ENCODE data around the gene ANKRD12. TPM values are rescaled to one million over a fixed set of nuclear protein-coding genes. Genes with fewer than 3 reads are reported as not detected.

The ANKRD12 gene
- total and polyA plus RNA-seq, 4 experiments from 2014 or later, result 10.7 to 280 (median 201) TPM

DNA sequence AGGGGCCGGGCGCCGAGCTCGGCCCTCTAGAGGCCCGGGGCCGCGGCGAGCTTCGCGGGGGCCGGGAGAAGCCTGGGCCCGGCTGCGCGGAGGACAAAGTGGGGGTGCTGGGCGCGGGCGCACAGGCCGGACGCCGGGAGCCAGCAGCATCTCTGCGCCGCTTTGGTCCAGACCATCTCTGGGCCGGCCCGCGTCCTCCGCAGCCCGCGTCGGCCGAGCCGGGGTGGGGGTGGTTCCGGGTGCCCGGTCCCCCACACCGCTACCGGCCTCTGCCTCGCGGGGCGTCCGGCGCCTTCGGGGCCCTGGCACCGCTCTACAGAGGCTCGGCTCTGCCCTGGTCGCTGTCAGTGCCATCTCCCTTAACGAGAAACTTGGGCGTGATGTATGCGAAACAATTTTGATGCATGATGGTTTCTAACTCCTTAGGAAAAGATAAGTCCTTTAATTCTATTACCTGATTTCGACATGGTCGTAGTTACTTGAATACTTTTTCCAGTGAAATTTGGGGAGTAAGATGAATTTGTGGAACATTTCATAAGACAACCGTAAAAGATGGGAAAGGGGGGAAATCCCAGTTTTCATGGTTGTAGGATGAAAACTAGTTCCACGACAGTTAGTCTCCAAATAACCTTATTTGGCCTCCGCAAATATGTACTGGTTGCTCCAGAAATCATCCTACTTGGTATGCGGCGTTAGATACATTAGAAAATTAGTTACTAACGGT, 198.6 kb downstream of the ANKRD12 start:
- H3K4me3 Mint-ChIP-seq, result peak overlapping the region; percentile 81 to 91 (median 86)
- H3K9me3 ChIP-seq (ENCODE audit: control insufficient read depth in 1 of 2, low read length in 2 of 2), result no peaks in the 10 kb centered on the region
- H3K27ac Mint-ChIP-seq, result peak overlapping the region in 5 of 7 donors; percentile 10 to 85 (median 37)
- peak overlapping the region; percentile 57 for H3K27ac ChIP-seq (ENCODE audit: low read depth, low read length)
- peak in 1 of 5 donors; percentile 28 for DNase-seq
- H3K4me1 Mint-ChIP-seq, result peaks cover 8 to 27% (median 18%) of the 10 kb centered on the region in 4 donors
- H3K9me3 Mint-ChIP-seq, result peaks cover 0 to 2% (median 0%) of the 10 kb centered on the region in 8 donors
- peaks cover 1 to 6% of the 10 kb centered on the region in 2 donors for H3K27me3 Mint-ChIP-seq
- H3K4me3 ChIP-seq (ENCODE audit: low read length in 2 of 2), result peak overlapping the region; percentile 52 to 62
- CTCF ChIA-PET (ENCODE audit: partially characterized antibody), result interaction anchor here (1.4 to 1.9 kb wide), 5 partner anchors 31 to 265 kb away, joined by 3 to 8 read pairs (median 4); no protein-coding TSS in a partner anchor
- no peaks in the 10 kb centered on the region for H3K36me3 ChIP-seq (ENCODE audit: insufficient read depth, low read length)
- POLR2A ChIA-PET (ENCODE audit: partially characterized antibody), result interaction anchor here (0.9 to 2.4 kb wide), 10 partner anchors 59 to 261 kb away, joined by 3 to 10 read pairs (median 4); partner anchors contain the start of genes ANKRD12, NDUFV2 and RALBP1
- no peaks in the 10 kb centered on the region for H3K27me3 ChIP-seq (ENCODE audit: insufficient read depth, low read length)
- intact Hi-C loops (cut with micrococcal nuclease), result loop anchor here (1.0 to 2.0 kb wide), 8 partner anchors 140 to 631 kb away; partner anchors contain the start of genes ANKRD12, NDUFV2, RALBP1 and VAPA
- peaks cover 4 to 5% of the 10 kb centered on the region in 2 donors for H3K36me3 Mint-ChIP-seq
- peaks cover 17% of the 10 kb centered on the region for H3K4me1 ChIP-seq (ENCODE audit: insufficient read depth, low read length)

Other genes with a start within 250 kb of the ANKRD12 start
- gene NDUFV2, start 34.1 kb upstream of the ANKRD12 start, total RNA-seq, result 100 to 1,000 TPM; 135 TPM
- gene NDUFV2, start 34.1 kb upstream of the ANKRD12 start, polyA plus RNA-seq, result 100 to 1,000 TPM; 213 to 281 TPM
- 1 to 10 TPM; 5.1 to 6.0 TPM for gene TWSG1, start 198.0 kb downstream of the ANKRD12 start, total RNA-seq
- 1 to 10 TPM; 4.1 to 4.8 TPM for gene TWSG1, start 198.0 kb downstream of the ANKRD12 start, polyA plus RNA-seq

Measured in CD4-positive, alpha-beta memory T cell (primary cell).